NCI-H128 (cell line): ENCODE results near the gene AUP1.
"Not testable (repeated sequence)": the region's sequence is repeated elsewhere in the genome, so short reads cannot be mapped to it uniquely, and the experiment has no call there.

ENCODE experiments used
- DNase-seq: peaks from one replicate; lab custom pipeline; 2025; ENCODE audit not compliant: unreplicated experiment; lab: John Stamatoyannopoulos, UW

Gene AUP1

GRCh38 chr2:74499267-74499939, 30.1 kb downstream of the AUP1 start, which contains the start of gene LBX2:
Gene LBX2, minus strand, starts transcription at chr2:74499603. Its CDS starts 66 bp downstream, at chr2:74499537.
- DNase-seq = no peak

GRCh38 chr2:74498500-74499266, 30.8 kb downstream of the AUP1 start:
- no peak for DNase-seq

- no peak for DNase-seq
Observed at GRCh38 chr2:74497777-74498499, 31.6 kb downstream of the AUP1 start.

- no peak for DNase-seq
Observed at GRCh38 chr2:74496997-74497776, 32.3 kb downstream of the AUP1 start.

GRCh38 chr2:74495440-74495839, 34.1 kb downstream of the AUP1 start:
- no peak for DNase-seq

GRCh38 chr2:74493546-74493945, 36.0 kb downstream of the AUP1 start:
- no peak for DNase-seq

GRCh38 chr2:74491648-74492544, 37.6 kb downstream of the AUP1 start:
- DNase-seq = no peak

GRCh38 chr2:74489906-74490305, 39.6 kb downstream of the AUP1 start:
- no peak for DNase-seq

GRCh38 chr2:74488643-74489481, 40.6 kb downstream of the AUP1 start:
- DNase-seq = no peak

- no peak for DNase-seq
Observed at GRCh38 chr2:74486141-74486540, 43.4 kb downstream of the AUP1 start.

- not testable (repeated sequence) for DNase-seq
Observed at GRCh38 chr2:74483675-74484164, 45.8 kb downstream of the AUP1 start.

GRCh38 chr2:74482801-74483674, 46.5 kb downstream of the AUP1 start, which contains the start of the genes CCDC142 and TTC31:
Gene CCDC142, minus strand, starts transcription at chr2:74482998. Its CDS starts 161 bp downstream, at chr2:74482837.
Gene TTC31, plus strand, starts transcription at chr2:74483081. Its CDS starts 15 bp downstream, at chr2:74483096.
- DNase-seq = peak; percentile 88

- peak; percentile 7 for DNase-seq
Observed at GRCh38 chr2:74481961-74482800, 47.3 kb downstream of the AUP1 start.

GRCh38 chr2:74481431-74481830, 48.1 kb downstream of the AUP1 start:
- no peak for DNase-seq
